Cardiac fibroblast (primary cell): Measurements from ENCODE around the gene NTRK2.

Experiments
- DNase-seq, 2 donors: peaks; one replicate each; pipeline versions ENCODE4 v3.0.0 to v3.0.0-alpha.2; 2010; ENCODE audit warnings: low read depth in 2 of 2
- H3K4me3 ChIP-seq, 2 donors: replicated peaks in 1 of 2; 1 replicate in 1 of 2; 2 replicates in 1 of 2; pipeline ENCODE4 v1.5.1; 2011; ENCODE audit warnings: low read depth in 2 of 2, low read length in 2 of 2, mild to moderate bottlenecking in 2 of 2, moderate library complexity in 1 of 2
- TF ChIP-seq, protein P1 (sequence below): IDR thresholded peaks from one replicate; pipeline ENCODE4 v1.5.1; 2011; ENCODE audit warnings: low read depth, mild to moderate bottlenecking, low read length, inconsistent platforms

Gene NTRK2

GRCh38 chr9:84755380-84755779 is 85.9 kb downstream of the NTRK2 start:
- TF ChIP-seq, protein P1, sequence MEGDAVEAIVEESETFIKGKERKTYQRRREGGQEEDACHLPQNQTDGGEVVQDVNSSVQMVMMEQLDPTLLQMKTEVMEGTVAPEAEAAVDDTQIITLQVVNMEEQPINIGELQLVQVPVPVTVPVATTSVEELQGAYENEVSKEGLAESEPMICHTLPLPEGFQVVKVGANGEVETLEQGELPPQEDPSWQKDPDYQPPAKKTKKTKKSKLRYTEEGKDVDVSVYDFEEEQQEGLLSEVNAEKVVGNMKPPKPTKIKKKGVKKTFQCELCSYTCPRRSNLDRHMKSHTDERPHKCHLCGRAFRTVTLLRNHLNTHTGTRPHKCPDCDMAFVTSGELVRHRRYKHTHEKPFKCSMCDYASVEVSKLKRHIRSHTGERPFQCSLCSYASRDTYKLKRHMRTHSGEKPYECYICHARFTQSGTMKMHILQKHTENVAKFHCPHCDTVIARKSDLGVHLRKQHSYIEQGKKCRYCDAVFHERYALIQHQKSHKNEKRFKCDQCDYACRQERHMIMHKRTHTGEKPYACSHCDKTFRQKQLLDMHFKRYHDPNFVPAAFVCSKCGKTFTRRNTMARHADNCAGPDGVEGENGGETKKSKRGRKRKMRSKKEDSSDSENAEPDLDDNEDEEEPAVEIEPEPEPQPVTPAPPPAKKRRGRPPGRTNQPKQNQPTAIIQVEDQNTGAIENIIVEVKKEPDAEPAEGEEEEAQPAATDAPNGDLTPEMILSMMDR = no peak
- DNase-seq = no peak
- H3K4me3 ChIP-seq = no peak overlapping the region

DNA sequence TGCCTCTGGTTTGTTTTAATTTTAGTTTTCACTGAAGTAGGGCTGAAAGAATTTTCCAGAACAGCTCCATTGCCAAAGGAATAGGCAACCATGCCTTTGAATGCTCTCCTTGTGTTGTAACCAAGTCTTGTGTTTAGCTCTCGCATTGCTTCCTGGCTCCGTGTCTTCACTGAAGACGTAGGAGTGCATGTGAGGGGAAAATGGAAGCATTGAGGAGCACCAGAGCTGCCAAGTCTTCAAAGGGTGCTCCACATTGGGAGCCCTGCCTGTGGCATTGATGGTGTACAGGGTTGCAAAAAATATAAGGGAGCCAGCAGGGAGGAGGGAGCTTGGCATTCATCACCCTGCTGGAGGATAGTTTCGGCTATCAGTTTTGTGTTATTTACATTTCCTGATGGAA is 86.6 kb downstream of the NTRK2 start:
- H3K4me3 ChIP-seq = no peak overlapping the region

DNA sequence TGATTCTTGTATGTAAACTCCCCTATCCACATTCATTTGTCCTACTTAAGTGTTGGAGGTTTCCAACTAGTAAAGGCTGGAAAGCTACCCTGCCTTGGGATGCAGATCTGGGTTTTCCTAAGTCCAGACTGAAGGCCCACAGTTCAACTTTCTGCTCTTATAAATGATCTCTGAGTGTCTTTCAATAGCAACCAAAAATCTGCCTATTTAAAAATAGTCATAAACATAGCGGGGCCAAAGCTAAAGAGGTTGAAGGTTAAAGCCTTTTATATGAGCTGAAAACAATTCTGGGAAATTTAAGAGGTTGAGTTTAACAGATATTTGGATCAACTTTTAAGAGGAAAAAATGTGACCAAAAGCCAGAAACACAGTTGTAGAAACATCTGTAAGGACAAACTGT is 87.2 kb downstream of the NTRK2 start:
- H3K4me3 ChIP-seq = no peak overlapping the region
- TF ChIP-seq, protein P1 = no peak
- DNase-seq = no peak

More for the DNA sequence above, 86.6 kb downstream of the NTRK2 start:
- no peak for DNase-seq
- TF ChIP-seq, protein P1 = no peak

DNA sequence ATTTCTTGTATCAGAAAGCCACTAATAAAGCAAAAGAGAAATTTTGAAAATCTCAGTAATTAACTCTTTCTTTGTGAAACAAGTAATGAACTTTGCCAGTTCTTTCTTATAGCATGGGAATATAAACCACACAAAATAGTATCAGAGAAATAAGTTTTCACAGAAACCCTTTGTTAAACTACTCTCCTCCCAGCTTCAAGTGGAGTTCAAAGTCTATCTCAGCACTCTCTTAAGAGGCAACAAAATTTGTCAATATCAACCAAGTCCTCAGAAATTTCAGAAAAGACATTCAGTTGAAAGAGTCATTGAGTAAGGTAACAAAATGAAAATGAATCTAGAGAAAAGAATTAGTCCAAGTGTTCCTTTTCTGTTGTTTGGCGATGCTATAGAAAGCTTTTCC is 89.3 kb downstream of the NTRK2 start:
- no peak for DNase-seq
- H3K4me3 ChIP-seq = no peak overlapping the region
- TF ChIP-seq, protein P1 = no peak

DNA sequence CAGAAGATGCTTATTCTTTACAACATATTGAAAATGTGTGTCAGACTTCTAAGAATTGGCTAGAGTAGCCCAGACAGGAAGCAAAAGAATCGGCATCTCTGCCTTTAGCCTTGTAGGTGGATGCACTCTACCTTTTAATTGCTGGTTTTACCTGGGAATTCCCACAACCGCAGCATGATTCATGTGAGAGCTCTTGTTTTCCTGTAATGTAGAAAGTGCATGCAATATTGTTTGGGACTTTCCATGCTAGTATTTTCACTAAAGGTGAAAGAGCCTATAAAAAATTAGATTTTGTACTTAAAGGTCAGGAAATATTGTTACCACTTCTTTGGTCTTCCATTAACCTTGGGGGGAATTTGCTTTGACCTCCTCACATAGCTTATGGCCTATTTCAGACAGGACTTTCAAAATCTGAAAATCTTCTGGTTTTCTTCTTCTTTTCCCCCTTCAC is 89.8 kb downstream of the NTRK2 start:
- TF ChIP-seq, protein P1 = no peak

GRCh38 chr9:84759804-84760203 is 90.3 kb downstream of the NTRK2 start:
- TF ChIP-seq, protein P1 = no peak
- no peak for DNase-seq
- no peak overlapping the region for H3K4me3 ChIP-seq

More for the DNA sequence above, 89.8 kb downstream of the NTRK2 start:
- no peak for DNase-seq
- H3K4me3 ChIP-seq = no peak overlapping the region

GRCh38 chr9:84761137-84761808 is 91.7 kb downstream of the NTRK2 start:
- no peak overlapping the region for H3K4me3 ChIP-seq
- no peak for DNase-seq
- TF ChIP-seq, protein P1 = no peak
